K562 (cell line): Measurements from ENCODE around the gene NRIP2. TPM values are rescaled to one million over a fixed set of nuclear protein-coding genes. Genes with fewer than 3 reads are reported as not detected.

ENCODE experiments used
- EGR1 ChIP-seq: fragments of 450-650 bp; conservative IDR thresholded peaks from 2 replicates; pipeline ENCODE4 v1.6.1; 2017; ENCODE audit warnings: mild to moderate bottlenecking
- ETV5 ChIP-seq: sonication (generic); formaldehyde crosslinking; IDR thresholded peaks from 2 replicates; pipeline ENCODE4 v1.4.0; 2020; ENCODE audit warnings: low read depth, mild to moderate bottlenecking, missing genetic modification reagents
- FOXK2 ChIP-seq, 2 experiments: fragments of 450-650 bp; IDR thresholded peaks in 1 of 2; conservative IDR thresholded peaks in 1 of 2; 2 replicates each; pipeline ENCODE4 v1.6.1; 2016; ENCODE audit warnings: low read depth in 2 of 2, mild to moderate bottlenecking in 1 of 2
- KDM1A ChIP-seq, 2 experiments: fragments of 450-650 bp; IDR thresholded peaks; 2 replicates each; pipeline ENCODE4 v1.6.1; 2016; ENCODE audit warnings: mild to moderate bottlenecking in 2 of 2
- KLF1 ChIP-seq: fragments of 450-650 bp; IDR thresholded peaks from 2 replicates; pipeline ENCODE4 v1.6.1; 2016; ENCODE audit warnings: missing genetic modification characterization, missing compliant biosample characterization
- KLF16 ChIP-seq: IDR thresholded peaks from 2 replicates; pipeline ENCODE4 v1.6.1; 2016; ENCODE audit warnings: antibody characterized with exemption
- NFRKB ChIP-seq: fragments of 450-650 bp; IDR thresholded peaks from 2 replicates; pipeline ENCODE4 v1.6.1; 2016; ENCODE audit warnings: low read depth
- PHF8 ChIP-seq: fragments of 200-600 bp; sonication (generic); IDR thresholded peaks from 2 replicates; pipeline ENCODE4 v1.6.1; 2012; ENCODE audit warnings: mixed run types, mild to moderate bottlenecking, inconsistent platforms, low read length, moderate library complexity, borderline replicate concordance
- SRSF3 ChIP-seq: fragments of 200-400 bp; formaldehyde crosslinking; IDR thresholded peaks from 2 replicates; pipeline ENCODE4 v1.6.1; 2016; ENCODE audit warnings: mild to moderate bottlenecking, low read length, moderate library complexity; ENCODE audit not compliant: insufficient read depth
- TCF7L2 ChIP-seq: fragments of 150-350 bp; IDR thresholded peaks from 2 replicates; pipeline ENCODE4 v1.6.1; 2016; ENCODE audit warnings: low read depth, mild to moderate bottlenecking, low read length, moderate library complexity
- ZNF143 ChIP-seq: sonication (generic); formaldehyde crosslinking; IDR thresholded peaks from 2 replicates; pipeline ENCODE4 v1.9.0; 2022; ENCODE audit warnings: mild to moderate bottlenecking, missing genetic modification reagents
- ZNF274 ChIP-seq: IDR thresholded peaks from 2 replicates; pipeline ENCODE4 v1.6.1; 2011; ENCODE audit warnings: low read depth, mild to moderate bottlenecking, low read length, moderate library complexity, borderline replicate concordance
- polyA plus RNA-seq, 8 experiments: library from polyadenylated mRNA; depleted of rRNA in 4 of 8; stranded (reverse) in 5 of 8; unstranded in 3 of 8; fragments of >200 nt; fragmentation: Nextera tagmentation in 2 of 8; fragmentation: Illumina TruSeq in 1 of 8; extraction: Ambion mirVana in 2 of 8; extraction: Trizol in 1 of 8; gene quantifications; 2 replicates each; pipeline versions ENCODE4 v1.2.1 to v1.2.3, GENCODE V29; 2011 to 2014; ENCODE audit warnings: inconsistent platforms in 1 of 8, missing spikeins in 1 of 8
- total RNA-seq, 7 experiments: library from RNA; depleted of rRNA in 6 of 7; stranded (reverse); fragments of >200 nt in 6 of 7; fragmentation: Illumina TruSeq in 2 of 7; extraction: Trizol in 2 of 7; gene quantifications; 2 replicates each; pipeline versions ENCODE4 v1.2.1 to v1.2.3, GENCODE V29; 2011 to 2021; ENCODE audit warnings: low replicate concordance in 1 of 7
- TF ChIP-seq, protein P1 (sequence below): sonication (generic); formaldehyde crosslinking; IDR thresholded peaks from 2 replicates; pipeline ENCODE4 v1.4.0; 2020; ENCODE audit warnings: mild to moderate bottlenecking, missing genetic modification reagents
- TF ChIP-seq, protein P2 (sequence below): fragments of 450-650 bp; formaldehyde crosslinking; conservative IDR thresholded peaks from 2 replicates; pipeline ENCODE4 v1.4.0; 2022; ENCODE audit warnings: mild to moderate bottlenecking, missing genetic modification characterization
- TF ChIP-seq, protein P3 (sequence below): fragments of 150-350 bp; IDR thresholded peaks from 2 replicates; pipeline ENCODE4 v1.6.1; 2014; ENCODE audit warnings: low read depth, mild to moderate bottlenecking, low read length, borderline replicate concordance
- TF ChIP-seq, protein P4 (sequence below): sonication (generic); formaldehyde crosslinking; IDR thresholded peaks from 2 replicates; pipeline ENCODE4 v1.8.0; 2022; ENCODE audit warnings: mild to moderate bottlenecking, missing genetic modification reagents

NRIP2 gene
- total and polyA plus RNA-seq, 9 of the 15 experiments (the other 6 are each of a cell fraction or from before 2014, with no cell fraction given): 0.07 to 0.10 TPM; not detected in 7

DNA sequence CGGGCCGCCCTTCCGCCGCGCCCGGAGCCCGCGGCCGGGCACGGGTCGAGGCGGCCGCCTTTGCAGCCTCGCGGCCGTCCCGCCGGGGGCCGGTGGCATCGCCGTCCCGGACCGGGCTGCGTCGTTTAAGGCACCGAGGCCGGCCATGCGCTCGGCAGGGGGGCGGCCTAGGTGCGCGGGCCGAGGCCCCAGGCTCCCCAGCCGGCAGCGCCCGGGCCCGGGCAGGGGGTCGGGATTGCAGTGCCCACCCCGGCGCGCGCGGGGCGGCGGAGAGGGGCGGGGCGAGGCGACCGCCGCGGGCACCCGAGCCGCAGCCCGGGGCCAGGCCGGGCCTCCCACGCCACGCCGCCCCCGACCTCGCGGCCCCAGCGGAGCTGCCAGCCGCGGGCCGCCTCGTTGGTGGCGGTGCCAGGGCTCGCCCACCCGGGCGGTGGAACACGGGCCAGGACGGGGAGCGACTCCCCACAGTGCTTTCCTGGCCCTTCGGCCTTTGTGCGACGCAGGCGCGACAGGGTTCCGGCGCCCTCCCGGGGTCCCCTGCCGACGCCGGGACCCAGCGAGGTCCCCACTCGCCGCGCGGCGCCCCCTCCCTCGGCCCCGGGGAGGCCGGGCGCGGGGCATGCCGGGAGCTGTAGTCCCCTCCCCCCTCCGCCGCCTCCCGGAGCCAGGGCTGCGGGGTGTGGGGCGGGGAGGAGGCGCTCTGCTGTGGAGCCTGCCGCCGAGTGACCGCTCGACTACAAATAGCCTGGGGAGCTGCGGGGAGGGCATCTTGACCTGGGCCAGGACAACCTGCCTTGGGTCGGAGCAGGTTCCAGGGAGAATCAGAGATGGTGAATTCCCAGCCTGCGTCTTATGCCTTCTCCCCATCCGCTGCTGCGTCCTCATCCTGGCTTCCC lies 39.3 kb downstream of the NRIP2 start (continued):
- TF ChIP-seq, protein P1, sequence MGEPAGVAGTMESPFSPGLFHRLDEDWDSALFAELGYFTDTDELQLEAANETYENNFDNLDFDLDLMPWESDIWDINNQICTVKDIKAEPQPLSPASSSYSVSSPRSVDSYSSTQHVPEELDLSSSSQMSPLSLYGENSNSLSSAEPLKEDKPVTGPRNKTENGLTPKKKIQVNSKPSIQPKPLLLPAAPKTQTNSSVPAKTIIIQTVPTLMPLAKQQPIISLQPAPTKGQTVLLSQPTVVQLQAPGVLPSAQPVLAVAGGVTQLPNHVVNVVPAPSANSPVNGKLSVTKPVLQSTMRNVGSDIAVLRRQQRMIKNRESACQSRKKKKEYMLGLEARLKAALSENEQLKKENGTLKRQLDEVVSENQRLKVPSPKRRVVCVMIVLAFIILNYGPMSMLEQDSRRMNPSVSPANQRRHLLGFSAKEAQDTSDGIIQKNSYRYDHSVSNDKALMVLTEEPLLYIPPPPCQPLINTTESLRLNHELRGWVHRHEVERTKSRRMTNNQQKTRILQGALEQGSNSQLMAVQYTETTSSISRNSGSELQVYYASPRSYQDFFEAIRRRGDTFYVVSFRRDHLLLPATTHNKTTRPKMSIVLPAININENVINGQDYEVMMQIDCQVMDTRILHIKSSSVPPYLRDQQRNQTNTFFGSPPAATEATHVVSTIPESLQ: no peak
- TF ChIP-seq PHF8 (peak; percentile 17; the same call in 1 of the 2 replicates), SRSF3 (no peak), TCF7L2 (no peak), NFRKB (no peak), ZNF274 (no peak), KDM1A (IDR thresholded peaks at IDR 0.05) (no peak), ETV5 (0 out of 2 replicates have a peak, but pooled peaks have one; percentile 33), EGR1 (no peak), ZNF143 (peak; percentile 80), KLF16 (no peak), KLF1 (tag) (no peak), FOXK2 (conservative IDR thresholded peaks at IDR 0.05 in 1 of 2, IDR thresholded peaks at IDR 0.05 in 1 of 2; ENCODE audit: low read depth in 2 of 2) (no peak)
- TF ChIP-seq, protein P2, sequence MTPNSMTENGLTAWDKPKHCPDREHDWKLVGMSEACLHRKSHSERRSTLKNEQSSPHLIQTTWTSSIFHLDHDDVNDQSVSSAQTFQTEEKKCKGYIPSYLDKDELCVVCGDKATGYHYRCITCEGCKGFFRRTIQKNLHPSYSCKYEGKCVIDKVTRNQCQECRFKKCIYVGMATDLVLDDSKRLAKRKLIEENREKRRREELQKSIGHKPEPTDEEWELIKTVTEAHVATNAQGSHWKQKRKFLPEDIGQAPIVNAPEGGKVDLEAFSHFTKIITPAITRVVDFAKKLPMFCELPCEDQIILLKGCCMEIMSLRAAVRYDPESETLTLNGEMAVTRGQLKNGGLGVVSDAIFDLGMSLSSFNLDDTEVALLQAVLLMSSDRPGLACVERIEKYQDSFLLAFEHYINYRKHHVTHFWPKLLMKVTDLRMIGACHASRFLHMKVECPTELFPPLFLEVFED (CRISPR knock-in tag): no peak
- TF ChIP-seq, protein P3, sequence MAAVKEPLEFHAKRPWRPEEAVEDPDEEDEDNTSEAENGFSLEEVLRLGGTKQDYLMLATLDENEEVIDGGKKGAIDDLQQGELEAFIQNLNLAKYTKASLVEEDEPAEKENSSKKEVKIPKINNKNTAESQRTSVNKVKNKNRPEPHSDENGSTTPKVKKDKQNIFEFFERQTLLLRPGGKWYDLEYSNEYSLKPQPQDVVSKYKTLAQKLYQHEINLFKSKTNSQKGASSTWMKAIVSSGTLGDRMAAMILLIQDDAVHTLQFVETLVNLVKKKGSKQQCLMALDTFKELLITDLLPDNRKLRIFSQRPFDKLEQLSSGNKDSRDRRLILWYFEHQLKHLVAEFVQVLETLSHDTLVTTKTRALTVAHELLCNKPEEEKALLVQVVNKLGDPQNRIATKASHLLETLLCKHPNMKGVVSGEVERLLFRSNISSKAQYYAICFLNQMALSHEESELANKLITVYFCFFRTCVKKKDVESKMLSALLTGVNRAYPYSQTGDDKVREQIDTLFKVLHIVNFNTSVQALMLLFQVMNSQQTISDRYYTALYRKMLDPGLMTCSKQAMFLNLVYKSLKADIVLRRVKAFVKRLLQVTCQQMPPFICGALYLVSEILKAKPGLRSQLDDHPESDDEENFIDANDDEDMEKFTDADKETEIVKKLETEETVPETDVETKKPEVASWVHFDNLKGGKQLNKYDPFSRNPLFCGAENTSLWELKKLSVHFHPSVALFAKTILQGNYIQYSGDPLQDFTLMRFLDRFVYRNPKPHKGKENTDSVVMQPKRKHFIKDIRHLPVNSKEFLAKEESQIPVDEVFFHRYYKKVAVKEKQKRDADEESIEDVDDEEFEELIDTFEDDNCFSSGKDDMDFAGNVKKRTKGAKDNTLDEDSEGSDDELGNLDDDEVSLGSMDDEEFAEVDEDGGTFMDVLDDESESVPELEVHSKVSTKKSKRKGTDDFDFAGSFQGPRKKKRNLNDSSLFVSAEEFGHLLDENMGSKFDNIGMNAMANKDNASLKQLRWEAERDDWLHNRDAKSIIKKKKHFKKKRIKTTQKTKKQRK: no peak
- TF ChIP-seq, protein P4, sequence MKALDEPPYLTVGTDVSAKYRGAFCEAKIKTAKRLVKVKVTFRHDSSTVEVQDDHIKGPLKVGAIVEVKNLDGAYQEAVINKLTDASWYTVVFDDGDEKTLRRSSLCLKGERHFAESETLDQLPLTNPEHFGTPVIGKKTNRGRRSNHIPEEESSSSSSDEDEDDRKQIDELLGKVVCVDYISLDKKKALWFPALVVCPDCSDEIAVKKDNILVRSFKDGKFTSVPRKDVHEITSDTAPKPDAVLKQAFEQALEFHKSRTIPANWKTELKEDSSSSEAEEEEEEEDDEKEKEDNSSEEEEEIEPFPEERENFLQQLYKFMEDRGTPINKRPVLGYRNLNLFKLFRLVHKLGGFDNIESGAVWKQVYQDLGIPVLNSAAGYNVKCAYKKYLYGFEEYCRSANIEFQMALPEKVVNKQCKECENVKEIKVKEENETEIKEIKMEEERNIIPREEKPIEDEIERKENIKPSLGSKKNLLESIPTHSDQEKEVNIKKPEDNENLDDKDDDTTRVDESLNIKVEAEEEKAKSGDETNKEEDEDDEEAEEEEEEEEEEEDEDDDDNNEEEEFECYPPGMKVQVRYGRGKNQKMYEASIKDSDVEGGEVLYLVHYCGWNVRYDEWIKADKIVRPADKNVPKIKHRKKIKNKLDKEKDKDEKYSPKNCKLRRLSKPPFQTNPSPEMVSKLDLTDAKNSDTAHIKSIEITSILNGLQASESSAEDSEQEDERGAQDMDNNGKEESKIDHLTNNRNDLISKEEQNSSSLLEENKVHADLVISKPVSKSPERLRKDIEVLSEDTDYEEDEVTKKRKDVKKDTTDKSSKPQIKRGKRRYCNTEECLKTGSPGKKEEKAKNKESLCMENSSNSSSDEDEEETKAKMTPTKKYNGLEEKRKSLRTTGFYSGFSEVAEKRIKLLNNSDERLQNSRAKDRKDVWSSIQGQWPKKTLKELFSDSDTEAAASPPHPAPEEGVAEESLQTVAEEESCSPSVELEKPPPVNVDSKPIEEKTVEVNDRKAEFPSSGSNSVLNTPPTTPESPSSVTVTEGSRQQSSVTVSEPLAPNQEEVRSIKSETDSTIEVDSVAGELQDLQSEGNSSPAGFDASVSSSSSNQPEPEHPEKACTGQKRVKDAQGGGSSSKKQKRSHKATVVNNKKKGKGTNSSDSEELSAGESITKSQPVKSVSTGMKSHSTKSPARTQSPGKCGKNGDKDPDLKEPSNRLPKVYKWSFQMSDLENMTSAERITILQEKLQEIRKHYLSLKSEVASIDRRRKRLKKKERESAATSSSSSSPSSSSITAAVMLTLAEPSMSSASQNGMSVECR: 0 out of 2 replicates have a peak, but pooled peaks have one; percentile 28
